B cell (primary cell): ENCODE results near the gene CRYGB. TPM values are rescaled to one million over a fixed set of nuclear protein-coding genes. Genes with fewer than 3 reads are reported as not detected.
A peak's percentile ranks its signal among the peaks of the same experiment; 100 is the strongest.

ENCODE experiments used
- ATAC-seq: fragments of 200-7000 bp; cut with Tn5 transposase; one replicate; pipeline ENCODE4 v1.10.0; 2021; ENCODE audit warnings: low read depth, mild to moderate bottlenecking, moderate number of reproducible peaks, moderate library complexity
- CTCF ChIA-PET: fragments of 350-600 bp; sonication (Branson Sonifier 250); formaldehyde crosslinking; loops from one replicate; lab custom pipeline; 2021; ENCODE audit warnings: antibody characterized with exemption, inconsistent platforms; lab: Charles Lee
- POLR2A ChIA-PET: fragments of 350-600 bp; sonication (Branson Sonifier 250); formaldehyde crosslinking; loops from one replicate; lab custom pipeline; 2021; ENCODE audit warnings: antibody characterized with exemption; lab: Charles Lee
- DNase-seq: peaks from one replicate; pipeline ENCODE4 v3.0.0; 2013
- H2AFZ ChIP-seq: 2 replicates; pipeline ENCODE4 v1.6.1; 2012; ENCODE audit warnings: mild to moderate bottlenecking, low read depth, low read length; ENCODE audit not compliant: insufficient read depth, poor library complexity, severe bottlenecking
- H3K27ac ChIP-seq, 2 donors: 1 replicate in 1 of 2; 2 replicates in 1 of 2; pipeline ENCODE4 v1.5.1; 2012 to 2013; ENCODE audit warnings: low read length in 2 of 2, mild to moderate bottlenecking in 2 of 2, moderate library complexity in 1 of 2
- H3K27me3 ChIP-seq, 4 experiments: fragments of 200-600 bp in 1 of 4; sonication (generic) in 1 of 4; replicated peaks in 1 of 4; 1 replicate in 2 of 4; 2 replicates in 2 of 4; pipeline versions ENCODE4 v1.6.1 to v1.7.0; 2013 to 2016; ENCODE audit warnings: low read length in 3 of 4, mild to moderate bottlenecking in 2 of 4, mixed read lengths in 1 of 4, moderate library complexity in 1 of 4; ENCODE audit not compliant: insufficient read depth in 4 of 4, control insufficient read depth in 3 of 4; ENCODE audit errors: control extremely low read depth in 1 of 4
- H3K36me3 ChIP-seq, 2 experiments: replicated peaks in 1 of 2; 1 replicate in 1 of 2; 2 replicates in 1 of 2; pipeline versions ENCODE4 v1.6.1 to v1.7.1; 2013; ENCODE audit warnings: low read length in 1 of 2; ENCODE audit not compliant: insufficient read depth in 2 of 2, control insufficient read depth in 1 of 2; ENCODE audit errors: control extremely low read depth in 1 of 2, extremely low read depth in 1 of 2
- H3K4me1 ChIP-seq, 2 donors: fragments of 200-600 bp in 1 of 2; sonication (generic) in 1 of 2; 1 replicate in 1 of 2; 2 replicates in 1 of 2; pipeline versions ENCODE4 v1.5.1 to v1.6.1; 2013 to 2017; ENCODE audit warnings: low read length in 2 of 2; ENCODE audit not compliant: control insufficient read depth in 2 of 2, insufficient read depth in 2 of 2
- H3K4me2 ChIP-seq: replicated peaks from 2 replicates; pipeline ENCODE3; 2012; ENCODE audit warnings: mild to moderate bottlenecking, low read depth, low read length; ENCODE audit not compliant: poor library complexity, severe bottlenecking
- H3K4me3 ChIP-seq, 5 experiments: fragments of 200-600 bp in 1 of 5; sonication (generic) in 1 of 5; 1 replicate in 3 of 5; 2 replicates in 2 of 5; pipeline versions ENCODE4 v1.5.1 to v1.7.0; 2011 to 2016; ENCODE audit warnings: low read length in 4 of 5, mild to moderate bottlenecking in 4 of 5, low read depth in 2 of 5, control low read depth in 1 of 5, moderate library complexity in 1 of 5; ENCODE audit not compliant: insufficient read depth in 1 of 5; ENCODE audit errors: control extremely low read depth in 1 of 5, extremely low read depth in 1 of 5
- H3K79me2 ChIP-seq: fragments of 200-600 bp; sonication (generic); one replicate; pipeline ENCODE4 v1.6.0; 2016; ENCODE audit warnings: low read length; ENCODE audit not compliant: control insufficient read depth, insufficient read depth
- H3K9ac ChIP-seq: fragments of 200-600 bp; sonication (generic); 2 replicates; pipeline ENCODE4 v1.6.1; 2017; ENCODE audit warnings: mild to moderate bottlenecking, low read length, moderate library complexity
- H3K9me3 ChIP-seq, 3 donors: one replicate each; pipeline versions ENCODE4 v1.6.1 to v1.7.1; 2013; ENCODE audit warnings: low read length in 2 of 3; ENCODE audit not compliant: control insufficient read depth in 2 of 3, insufficient read depth in 1 of 3; ENCODE audit errors: control extremely low read depth in 1 of 3
- H4K20me1 ChIP-seq: 2 replicates; pipeline ENCODE4 v1.6.0; 2012; ENCODE audit warnings: mild to moderate bottlenecking, low read length; ENCODE audit not compliant: insufficient read depth, control insufficient read depth, poor library complexity, severe bottlenecking
- H3K27ac Mint-ChIP-seq: one replicate; pipeline ENCODE4 v1.8.0; 2021; ENCODE audit warnings: mixed read lengths
- H3K27me3 Mint-ChIP-seq: one replicate; pipeline ENCODE4 v1.8.0; 2021; ENCODE audit warnings: mixed read lengths
- H3K4me1 Mint-ChIP-seq: one replicate; pipeline ENCODE4 v1.8.0; 2021; ENCODE audit warnings: mixed read lengths
- H3K4me3 Mint-ChIP-seq: one replicate; pipeline ENCODE4 v1.8.0; 2021; ENCODE audit warnings: mixed read lengths
- H3K9me3 Mint-ChIP-seq: one replicate; pipeline ENCODE4 v1.8.0; 2022; ENCODE audit warnings: mixed read lengths; ENCODE audit not compliant: insufficient read depth
- EZH2 ChIP-seq: IDR thresholded peaks from 2 replicates; pipeline ENCODE4 v1.6.1; 2012; ENCODE audit warnings: borderline replicate concordance, low read depth, mild to moderate bottlenecking, moderate library complexity, low read length; ENCODE audit not compliant: insufficient read depth, poor library complexity, severe bottlenecking
- WGBS: methylation state at CpG from one replicate; pipeline ENCODE4 v1.1.5; 2013; ENCODE audit warnings: missing lambda C conversion rate; ENCODE audit not compliant: insufficient coverage; 5-methylcytosine and 5-hydroxymethylcytosine counted together
- intact Hi-C: fragments of 100-400 bp; cut with micrococcal nuclease; formaldehyde crosslinking; loops from one replicate; pipeline ENCODE4 v1.10.0; 2022
- polyA plus RNA-seq: library from polyadenylated mRNA; depleted of rRNA; stranded (reverse); fragments of >200 nt; gene quantifications from 2 replicates; pipeline ENCODE4 v1.2.3, GENCODE V29; 2012
- total RNA-seq, 2 donors: library from RNA; stranded (reverse); fragments of 120-200 nt in 1 of 2; gene quantifications; 1 replicate in 1 of 2; 2 replicates in 1 of 2; pipeline versions ENCODE4 v1.2.3 to v1.2.4, GENCODE V29; 2013 to 2022
- TF ChIP-seq, protein P1 (sequence below): fragments of 200-600 bp; IDR thresholded peaks from one replicate; pipeline ENCODE4 v1.8.0; 2022; ENCODE audit warnings: antibody characterized with exemption, mild to moderate bottlenecking

CRYGB gene
- total and polyA plus RNA-seq, 2 donors (not counting 1 experiment from before 2014, with no cell fraction given): not detected

GRCh38 chr2:208179028-208179609 lies 33.2 kb upstream of the CRYGB start:
- intact Hi-C loops: loop anchor here (5.0 kb wide), 1 partner anchor 88 kb away; the partner anchor contains the start of gene PIKFYVE
- H3K27me3 Mint-ChIP-seq: peaks cover 21% of the 10 kb centered on the region

DNA sequence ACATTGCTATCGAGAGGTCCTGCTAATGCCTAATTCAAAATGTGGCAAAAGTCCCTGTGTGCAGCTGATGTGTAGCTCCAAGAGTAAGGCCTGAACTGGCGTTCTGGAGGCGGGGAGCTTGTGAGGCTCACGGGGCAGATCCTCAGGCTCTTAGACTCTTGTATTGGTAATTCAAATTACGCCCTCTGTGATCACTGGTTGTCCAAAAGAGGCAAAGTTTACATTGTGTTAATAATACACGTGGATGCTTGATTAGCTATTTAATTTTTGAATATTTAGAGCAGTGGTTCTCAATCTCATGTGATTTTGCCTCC lies 29.8 kb upstream of the CRYGB start:
- POLR2A ChIA-PET: no interaction called here
- no peak overlapping the region for H3K4me3 Mint-ChIP-seq
- no peaks in the 10 kb centered on the region for H3K9me3 Mint-ChIP-seq
- CTCF ChIA-PET: interaction anchor here (0.6 to 2.3 kb wide), 16 partner anchors 9 to 1155 kb away, joined by 3 to 21 read pairs (median 4); partner anchors contain the start of genes C2orf80, CRYGA and IDH1
- H3K9me3 ChIP-seq: no peaks in the 10 kb centered on the region
- WGBS: 89% methylated on average over 6 of the region's 6 CpGs
- H4K20me1 ChIP-seq: no peaks in the 10 kb centered on the region
- H3K79me2 ChIP-seq: no peaks in the 10 kb centered on the region
- H3K27me3 ChIP-seq: peaks cover 0 to 5% (median 0%) of the 10 kb centered on the region in 4 experiments
- no peak for ATAC-seq
- H3K4me1 Mint-ChIP-seq: peaks cover 3% of the 10 kb centered on the region
- no peak overlapping the region for H3K27ac Mint-ChIP-seq
- H3K4me1 ChIP-seq: no peaks in the 10 kb centered on the region
- intact Hi-C loops: loop anchor here (1.0 to 5.0 kb wide), 2 partner anchors 79 to 92 kb away; partner anchors contain the start of gene PIKFYVE
- H3K36me3 ChIP-seq: no peaks in the 10 kb centered on the region
- H3K27ac ChIP-seq: no peak overlapping the region
- H3K27me3 Mint-ChIP-seq: peaks cover 19% of the 10 kb centered on the region
- no peak overlapping the region for H3K4me2 ChIP-seq
- TF ChIP-seq, protein P1, sequence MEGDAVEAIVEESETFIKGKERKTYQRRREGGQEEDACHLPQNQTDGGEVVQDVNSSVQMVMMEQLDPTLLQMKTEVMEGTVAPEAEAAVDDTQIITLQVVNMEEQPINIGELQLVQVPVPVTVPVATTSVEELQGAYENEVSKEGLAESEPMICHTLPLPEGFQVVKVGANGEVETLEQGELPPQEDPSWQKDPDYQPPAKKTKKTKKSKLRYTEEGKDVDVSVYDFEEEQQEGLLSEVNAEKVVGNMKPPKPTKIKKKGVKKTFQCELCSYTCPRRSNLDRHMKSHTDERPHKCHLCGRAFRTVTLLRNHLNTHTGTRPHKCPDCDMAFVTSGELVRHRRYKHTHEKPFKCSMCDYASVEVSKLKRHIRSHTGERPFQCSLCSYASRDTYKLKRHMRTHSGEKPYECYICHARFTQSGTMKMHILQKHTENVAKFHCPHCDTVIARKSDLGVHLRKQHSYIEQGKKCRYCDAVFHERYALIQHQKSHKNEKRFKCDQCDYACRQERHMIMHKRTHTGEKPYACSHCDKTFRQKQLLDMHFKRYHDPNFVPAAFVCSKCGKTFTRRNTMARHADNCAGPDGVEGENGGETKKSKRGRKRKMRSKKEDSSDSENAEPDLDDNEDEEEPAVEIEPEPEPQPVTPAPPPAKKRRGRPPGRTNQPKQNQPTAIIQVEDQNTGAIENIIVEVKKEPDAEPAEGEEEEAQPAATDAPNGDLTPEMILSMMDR: no peak
- no peak for TF ChIP-seq EZH2
- H3K4me3 ChIP-seq: no peak overlapping the region
- H3K9ac ChIP-seq: no peak overlapping the region
- peak overlapping the region; percentile 17 for H2AFZ ChIP-seq
- DNase-seq: no peak

More at GRCh38 chr2:208179028-208179609, 33.2 kb upstream of the CRYGB start:
- ChIA-PET POLR2A (no interaction called here), CTCF (no interaction called here)
- H3K27ac ChIP-seq: no peak overlapping the region
- Mint-ChIP-seq H3K9me3 (no peaks in the 10 kb centered on the region), H3K4me3 (no peak overlapping the region), H3K27ac (no peak overlapping the region), H3K4me1 (peaks cover 9% of the 10 kb centered on the region)
- no peak overlapping the region for H3K9ac ChIP-seq
- no peaks in the 10 kb centered on the region for H3K79me2 ChIP-seq
- peaks cover 0 to under 1% (median 0%) of the 10 kb centered on the region in 4 experiments for H3K27me3 ChIP-seq
- DNase-seq (no peak), ATAC-seq (no peak)
- no peaks in the 10 kb centered on the region for H3K9me3 ChIP-seq
- H3K4me3 ChIP-seq: no peak overlapping the region
- H3K4me2 ChIP-seq: no peak overlapping the region
- WGBS: no CpG with 5 or more reads among the region's 4 CpGs
- H2AFZ ChIP-seq: no peak overlapping the region
- no peaks in the 10 kb centered on the region for H4K20me1 ChIP-seq
- no peaks in the 10 kb centered on the region for H3K36me3 ChIP-seq
- TF ChIP-seq, protein P1: no peak
- peaks cover 0 to 2% of the 10 kb centered on the region in 2 donors for H3K4me1 ChIP-seq
